GM18873 (cell line): ENCODE data around the gene ODC1.
"Not testable (repeated sequence)": the region's sequence is repeated elsewhere in the genome, so short reads cannot be mapped to it uniquely, and the experiment has no call there.

ENCODE experiments used
- ATAC-seq: cut with Tn5 transposase; IDR thresholded peaks from one replicate; pipeline ENCODE4 v1.9.1; 2021; ENCODE audit warnings: mild to moderate bottlenecking, moderate library complexity, moderate number of reproducible peaks; ENCODE audit not compliant: unreplicated experiment, low FRiP score

The ODC1 gene

GRCh38 chr2:10454505-10454904 is 6.4 kb upstream of the ODC1 start:
- ATAC-seq: no peak

GRCh38 chr2:10453905-10454298 is 5.8 kb upstream of the ODC1 start:
- no peak for ATAC-seq

- ATAC-seq: no peak
Measured at GRCh38 chr2:10452956-10453904, 5.1 kb upstream of the ODC1 start.

- no peak for ATAC-seq
Measured at GRCh38 chr2:10452312-10452711, 4.2 kb upstream of the ODC1 start.

- no peak for ATAC-seq
Measured at GRCh38 chr2:10451819-10452218, 3.7 kb upstream of the ODC1 start.

- ATAC-seq: no peak
Measured at GRCh38 chr2:10449838-10450691, 1.9 kb upstream of the ODC1 start.

GRCh38 chr2:10449486-10449831 is 1.3 kb upstream of the ODC1 start:
- no peak for ATAC-seq

GRCh38 chr2:10448576-10449485 is 704 bp upstream of the ODC1 start:
- peak; percentile 59 for ATAC-seq

GRCh38 chr2:10447300-10447894 is 730 bp downstream of the ODC1 start:
- peak; percentile 26 for ATAC-seq

- ATAC-seq: no peak
Measured at GRCh38 chr2:10446631-10447030, 1.5 kb downstream of the ODC1 start.

- ATAC-seq: no peak
Measured at GRCh38 chr2:10444463-10444862, 3.7 kb downstream of the ODC1 start.

- not testable (repeated sequence) for ATAC-seq
Measured at GRCh38 chr2:10442469-10443126, 5.5 kb downstream of the ODC1 start.

GRCh38 chr2:10441948-10442347 is 6.2 kb downstream of the ODC1 start:
- ATAC-seq: no peak

GRCh38 chr2:10440736-10441135 is 7.4 kb downstream of the ODC1 start:
- ATAC-seq: no peak

- ATAC-seq: no peak
Measured at GRCh38 chr2:10439971-10440370, 8.2 kb downstream of the ODC1 start.

- no peak for ATAC-seq
Measured at GRCh38 chr2:10439185-10439879, 8.8 kb downstream of the ODC1 start.

- no peak for ATAC-seq
Measured at GRCh38 chr2:10438688-10439087, 9.4 kb downstream of the ODC1 start.

- no peak for ATAC-seq
Measured at GRCh38 chr2:10437806-10438205, 10.3 kb downstream of the ODC1 start.

GRCh38 chr2:10436583-10437110 is 11.5 kb downstream of the ODC1 start:
- no peak for ATAC-seq
